SK-N-SH (cell line): ENCODE results near the gene DAB1. TPM values are rescaled to one million over a fixed set of nuclear protein-coding genes. Genes with fewer than 3 reads are reported as not detected.

Experiments
- CTCF ChIA-PET: fragments of 300-600, 350-600 bp; formaldehyde crosslinking; extraction: SDS; loops from one replicate; lab custom pipeline; 2021; lab: Yijun Ruan, JAX
- POLR2A ChIA-PET: fragments of 350-600 bp; sonication (Branson Sonifier 250); formaldehyde crosslinking; extraction: SDS; loops from one replicate; lab custom pipeline; 2020; ENCODE audit warnings: antibody characterized with exemption, inconsistent platforms; lab: Yijun Ruan, JAX
- DNase-seq: peaks from one replicate; pipeline ENCODE4 v3.0.0; 2012
- H2AFZ ChIP-seq: fragments of 200-600 bp; sonication (generic); 2 replicates; pipeline ENCODE4 v1.8.1; 2016; ENCODE audit warnings: antibody characterized with exemption, mild to moderate bottlenecking, low read depth
- H3F3A ChIP-seq: fragments of 200-600 bp; sonication (generic); replicated peaks from 2 replicates; pipeline ENCODE3; 2016; ENCODE audit warnings: antibody characterized with exemption, mild to moderate bottlenecking; ENCODE audit not compliant: insufficient read depth
- H3K27ac ChIP-seq, 2 experiments: fragments of 200-500 bp in 1 of 2; fragments of 200-600 bp in 1 of 2; sonication (Bioruptor generic) in 1 of 2; sonication (generic), shearing (Covaris generic) in 1 of 2; 2 replicates each; pipeline versions ENCODE4 v1.5.1 to v1.6.1; 2014 to 2016; ENCODE audit warnings: low read depth in 2 of 2, inconsistent platforms in 1 of 2, low read length in 1 of 2, mild to moderate bottlenecking in 1 of 2, mixed read lengths in 1 of 2
- H3K27me3 ChIP-seq: fragments of 200-600 bp; sonication (generic), shearing (Covaris generic); 2 replicates; pipeline ENCODE4 v1.6.1; 2016; ENCODE audit warnings: mixed run types; ENCODE audit not compliant: insufficient read depth
- H3K36me3 ChIP-seq, 2 experiments: fragments of 200-500 bp in 1 of 2; fragments of 200-600 bp in 1 of 2; sonication (Bioruptor generic) in 1 of 2; sonication (generic) in 1 of 2; replicated peaks in 1 of 2; 2 replicates each; pipeline versions ENCODE3 to v1.5.1; 2014 to 2016; ENCODE audit warnings: low read length in 1 of 2, mild to moderate bottlenecking in 1 of 2; ENCODE audit not compliant: insufficient read depth in 2 of 2, control insufficient read depth in 1 of 2
- H3K4me1 ChIP-seq, 2 experiments: fragments of 200-500 bp in 1 of 2; fragments of 200-600 bp in 1 of 2; sonication (Bioruptor generic) in 1 of 2; sonication (generic), shearing (Covaris generic) in 1 of 2; 2 replicates each; pipeline versions ENCODE4 v1.5.1 to v1.6.1; 2014 to 2016; ENCODE audit warnings: low read depth in 1 of 2, low read length in 1 of 2, mixed run types in 1 of 2; ENCODE audit not compliant: insufficient read depth in 2 of 2, control insufficient read depth in 1 of 2
- H3K4me2 ChIP-seq: fragments of 200-600 bp; sonication (generic), shearing (Covaris generic); 2 replicates; pipeline ENCODE4 v1.6.1; 2017; ENCODE audit warnings: mixed run types
- H3K4me3 ChIP-seq, 2 experiments: fragments of 200-500 bp in 1 of 2; fragments of 200-600 bp in 1 of 2; sonication (Bioruptor generic) in 1 of 2; sonication (generic), shearing (Covaris generic) in 1 of 2; 2 replicates each; pipeline versions ENCODE4 v1.5.1 to v1.8.1; 2014 to 2016; ENCODE audit warnings: low read depth in 2 of 2, inconsistent platforms in 1 of 2, low read length in 1 of 2, mild to moderate bottlenecking in 1 of 2, mixed read lengths in 1 of 2, moderate library complexity in 1 of 2
- H3K79me2 ChIP-seq: fragments of 200-600 bp; sonication (generic); 2 replicates; pipeline ENCODE4 v1.8.1; 2017; ENCODE audit warnings: mild to moderate bottlenecking; ENCODE audit not compliant: insufficient read depth
- H3K9ac ChIP-seq: fragments of 200-600 bp; sonication (generic); 2 replicates; pipeline ENCODE4 v1.6.1; 2017; ENCODE audit warnings: mixed run types
- H3K9me2 ChIP-seq: fragments of 200-600 bp; sonication (generic); 2 replicates; pipeline ENCODE4 v1.6.1; 2017; ENCODE audit warnings: mixed run types
- H3K9me3 ChIP-seq: fragments of 200-600 bp; sonication (generic); 2 replicates; pipeline ENCODE4 v1.6.1; 2017; ENCODE audit warnings: mixed run types, mild to moderate bottlenecking, moderate library complexity
- H4K20me1 ChIP-seq: fragments of 200-600 bp; sonication (generic); 2 replicates; pipeline ENCODE4 v1.6.1; 2017; ENCODE audit warnings: mild to moderate bottlenecking, mixed run types; ENCODE audit not compliant: insufficient read depth
- CTCF ChIP-seq: fragments of 200-600 bp; sonication (generic); IDR thresholded peaks from 2 replicates; pipeline ENCODE4 v1.6.1; 2017; ENCODE audit warnings: antibody characterized with exemption, mild to moderate bottlenecking, moderate library complexity
- EP300 ChIP-seq, 2 experiments: IDR thresholded peaks; 2 replicates each; pipeline versions ENCODE4 v1.4.0 to v1.6.1; 2012; ENCODE audit warnings: borderline replicate concordance in 1 of 2, low read depth in 1 of 2, low read length in 1 of 2
- EZH2phosphoT487 ChIP-seq: fragments of 200-600 bp; sonication (generic); IDR thresholded peaks from 2 replicates; pipeline ENCODE4 v1.6.1; 2017; ENCODE audit warnings: low read depth, mixed run types, mild to moderate bottlenecking, antibody characterized with exemption, moderate library complexity, borderline replicate concordance
- FOSL2 ChIP-seq: IDR thresholded peaks from 2 replicates; pipeline ENCODE4 v1.4.0; 2012; ENCODE audit warnings: low read depth, mild to moderate bottlenecking, moderate library complexity, borderline replicate concordance
- FOXJ3 ChIP-seq: sonication (generic); formaldehyde crosslinking; IDR thresholded peaks from 2 replicates; pipeline ENCODE4 v1.5.1; 2020; ENCODE audit warnings: mild to moderate bottlenecking, missing genetic modification reagents
- FOXM1 ChIP-seq: IDR thresholded peaks from 2 replicates; pipeline ENCODE4 v1.4.0; 2012; ENCODE audit warnings: low read depth, mild to moderate bottlenecking
- GABPA ChIP-seq: IDR thresholded peaks from 2 replicates; pipeline ENCODE4 v1.4.0; 2012; ENCODE audit warnings: low read depth, mild to moderate bottlenecking
- IRF3 ChIP-seq: fragments of 150-350 bp; IDR thresholded peaks from 2 replicates; pipeline ENCODE4 v1.6.1; 2016; ENCODE audit warnings: mild to moderate bottlenecking, low read depth, low read length
- MAX ChIP-seq: IDR thresholded peaks from 2 replicates; pipeline ENCODE4 v1.4.0; 2012; ENCODE audit warnings: low read depth
- MXI1 ChIP-seq: IDR thresholded peaks from 2 replicates; pipeline ENCODE4 v1.6.1; 2012; ENCODE audit warnings: mild to moderate bottlenecking, low read depth, low read length, improper control_type of control experiment
- NFIC ChIP-seq: IDR thresholded peaks from 2 replicates; pipeline ENCODE4 v1.4.0; 2012; ENCODE audit warnings: borderline replicate concordance
- NRF1 ChIP-seq: IDR thresholded peaks from 2 replicates; pipeline ENCODE4 v1.6.1; 2012; ENCODE audit warnings: low read depth, mild to moderate bottlenecking, low read length
- RXRA ChIP-seq: IDR thresholded peaks from 2 replicates; pipeline ENCODE4 v1.4.0; 2012; ENCODE audit warnings: low read depth, mild to moderate bottlenecking, borderline replicate concordance
- SIN3A ChIP-seq: IDR thresholded peaks from 2 replicates; pipeline ENCODE4 v1.6.1; 2012; ENCODE audit warnings: low read depth, mild to moderate bottlenecking, low read length, moderate library complexity, borderline replicate concordance
- SMC3 ChIP-seq: IDR thresholded peaks from 2 replicates; pipeline ENCODE4 v1.6.1; 2012; ENCODE audit warnings: low read depth, low read length, improper control_type of control experiment
- TCF12 ChIP-seq: IDR thresholded peaks from 2 replicates; pipeline ENCODE4 v1.4.0; 2012
- TEAD4 ChIP-seq: IDR thresholded peaks from 2 replicates; pipeline ENCODE4 v1.4.0; 2012; ENCODE audit warnings: mild to moderate bottlenecking, borderline replicate concordance; ENCODE audit not compliant: insufficient read depth
- USF1 ChIP-seq: IDR thresholded peaks from 2 replicates; pipeline ENCODE4 v1.4.0; 2012; ENCODE audit warnings: low read depth, borderline replicate concordance
- USF2 ChIP-seq: fragments of 150-350 bp; IDR thresholded peaks from 2 replicates; pipeline ENCODE4 v1.6.1; 2017; ENCODE audit warnings: antibody characterized with exemption, low read length, low read depth, borderline replicate concordance
- YY1 ChIP-seq: IDR thresholded peaks from 2 replicates; pipeline ENCODE4 v1.4.0; 2012; ENCODE audit warnings: low read depth, mild to moderate bottlenecking
- WGBS: methylation state at CpG from one replicate; pipeline ENCODE4 v1.1.6; 2017; ENCODE audit warnings: low lambda C conversion rate; 5-methylcytosine and 5-hydroxymethylcytosine counted together
- polyA plus RNA-seq, 3 experiments: library from polyadenylated mRNA; depleted of rRNA; stranded (reverse); fragments of >200 nt; gene quantifications; 2 replicates each; pipeline ENCODE4 v1.2.3, GENCODE V29; 2012

DAB1 gene
- polyA plus RNA-seq, 1 of the 3 experiments (the other 2 are of a cell fraction), result 2.9 TPM

- H3K4me2 ChIP-seq, result no peak overlapping the region
- ChIA-PET CTCF (no interaction called here), POLR2A (no interaction called here)
- no peak for DNase-seq
- no peaks in the 10 kb centered on the region for H3F3A ChIP-seq
- 51% methylated on average over 3 of the region's 3 CpGs for WGBS
- TF ChIP-seq EP300 (IDR thresholded peaks at IDR 0.05; ENCODE audit: borderline replicate concordance in 1 of 2, low read depth in 1 of 2, low read length in 1 of 2) (no peak), TCF12 (no peak)
- H3K27ac ChIP-seq, result no peak overlapping the region
- no peaks in the 10 kb centered on the region for H3K4me1 ChIP-seq
- no peak overlapping the region for H2AFZ ChIP-seq
- H3K9ac ChIP-seq, result no peak overlapping the region
- no peaks in the 10 kb centered on the region for H3K27me3 ChIP-seq
- H4K20me1 ChIP-seq, result no peaks in the 10 kb centered on the region
- no peaks in the 10 kb centered on the region for H3K9me2 ChIP-seq
- H3K79me2 ChIP-seq, result no peaks in the 10 kb centered on the region
- H3K36me3 ChIP-seq, result no peaks in the 10 kb centered on the region
- no peak overlapping the region for H3K4me3 ChIP-seq
- no peaks in the 10 kb centered on the region for H3K9me3 ChIP-seq
Observed at GRCh38 chr1:57089855-57090254, 334.0 kb downstream of the DAB1 start.

- Histone ChIP-seq H3K27me3 (no peaks in the 10 kb centered on the region), H3K4me2 (no peak overlapping the region), H3K9me3 (no peaks in the 10 kb centered on the region), H3K4me3 (no peak overlapping the region), H3K27ac (no peak overlapping the region), H3F3A (no peaks in the 10 kb centered on the region), H3K9me2 (no peaks in the 10 kb centered on the region), H2AFZ (no peak overlapping the region), H3K79me2 (no peaks in the 10 kb centered on the region), H3K36me3 (no peaks in the 10 kb centered on the region), H3K4me1 (no peaks in the 10 kb centered on the region), H3K9ac (no peak overlapping the region), H4K20me1 (no peaks in the 10 kb centered on the region)
- ChIA-PET CTCF (no interaction called here), POLR2A (no interaction called here)
- no peak for DNase-seq
- TF ChIP-seq NRF1 (no peak), CTCF (no peak), IRF3 (no peak), FOSL2 (no peak), SIN3A (no peak), FOXM1 (no peak), USF1 (no peak), RXRA (no peak), TCF12 (no peak), EZH2phosphoT487 (no peak), MAX (no peak), TEAD4 (no peak), MXI1 (no peak), FOXJ3 (CRISPR knock-in tag) (no peak), NFIC (no peak), SMC3 (no peak), YY1 (no peak), USF2 (no peak), GABPA (no peak)
- 91% methylated on average over 4 of the region's 4 CpGs for WGBS
Observed at GRCh38 chr1:57089221-57089620, 334.6 kb downstream of the DAB1 start.
